HepG2 (cell line): ENCODE measurements around the gene ASTN2. TPM values are rescaled to one million over a fixed set of nuclear protein-coding genes. Genes with fewer than 3 reads are reported as not detected.

Experiments
- ATAC-seq: fragments of 200-7000 bp; cut with Tn5 transposase; 3 replicates; pipeline ENCODE4 v1.9.1; 2020; ENCODE audit warnings: mild to moderate bottlenecking, moderate library complexity
- BruUV-seq: library from RNA; stranded (reverse); fragments of 400-500 nt; replicated peaks from 2 replicates; lab custom pipeline; 2021; lab: Mats Ljungman, UMichigan
- CTCF ChIA-PET: fragments of 300-600 bp; formaldehyde crosslinking; extraction: SDS; loops from one replicate; lab custom pipeline; 2021; ENCODE audit warnings: low total read pairs, inconsistent platforms, low intra/inter-chr PET ratio; lab: Yijun Ruan, JAX
- POLR2A ChIA-PET: fragments of 350-600 bp; sonication (Branson Sonifier 250); formaldehyde crosslinking; loops from one replicate; lab custom pipeline; 2020; ENCODE audit warnings: antibody characterized with exemption, inconsistent platforms; lab: Yijun Ruan, JAX
- DNase-seq: peaks from one replicate; pipeline ENCODE4 v3.0.0-alpha.2; 2015; ENCODE audit warnings: low spot score
- FAIRE-seq: peaks from 3 replicates; lab custom pipeline; 2011; peaks lifted over from hg19 to GRCh38; lab: Jason Lieb, UNC
- H2AFZ ChIP-seq: one replicate; pipeline ENCODE4 v1.6.1; 2011; ENCODE audit warnings: low read length, inconsistent platforms
- H3K27ac ChIP-seq: fragments of 300-600 bp; 3 replicates; pipeline ENCODE4 v1.8.0; 2011; ENCODE audit warnings: mixed run types, mild to moderate bottlenecking, mixed read lengths, low read length, inconsistent platforms; ENCODE audit not compliant: insufficient read depth; ENCODE audit errors: extremely low read length
- H3K27me3 ChIP-seq, 2 experiments: fragments of 200-600 bp in 1 of 2; 2 replicates in 1 of 2; 3 replicates in 1 of 2; pipeline versions ENCODE4 v1.6.0 to v1.8.0; 2011; ENCODE audit warnings: low read length in 2 of 2, mild to moderate bottlenecking in 2 of 2, moderate library complexity in 2 of 2, inconsistent platforms in 1 of 2; ENCODE audit not compliant: insufficient read depth in 2 of 2, control insufficient read depth in 1 of 2
- H3K36me3 ChIP-seq, 2 experiments: fragments of 200-600 bp in 1 of 2; replicated peaks in 1 of 2; 2 replicates in 1 of 2; 3 replicates in 1 of 2; pipeline versions ENCODE4 v1.5.1 to v1.8.0; 2011; ENCODE audit warnings: low read length in 2 of 2, inconsistent platforms in 1 of 2; ENCODE audit not compliant: insufficient read depth in 2 of 2, control insufficient read depth in 1 of 2
- H3K4me1 ChIP-seq: 2 replicates; pipeline ENCODE4 v1.5.1; 2012; ENCODE audit warnings: low read length, inconsistent platforms; ENCODE audit not compliant: insufficient read depth
- H3K4me2 ChIP-seq: 2 replicates; pipeline ENCODE4 v1.6.0; 2011; ENCODE audit warnings: low read depth, low read length, inconsistent platforms
- H3K4me3 ChIP-seq, 3 experiments: fragments of 200-600 bp in 1 of 3; sonication (generic), shearing (Covaris generic) in 1 of 3; replicated peaks in 1 of 3; 2 replicates each; pipeline ENCODE4 v1.5.1; 2011 to 2016; ENCODE audit warnings: low read length in 3 of 3, inconsistent platforms in 2 of 3, low read depth in 2 of 3, mild to moderate bottlenecking in 2 of 3, control low read depth in 1 of 3, mixed read lengths in 1 of 3; ENCODE audit not compliant: insufficient read depth in 1 of 3
- H3K79me2 ChIP-seq: one replicate; pipeline ENCODE4 v1.6.1; 2011; ENCODE audit warnings: low read length, inconsistent platforms; ENCODE audit not compliant: insufficient read depth
- H3K9ac ChIP-seq: 2 replicates; pipeline ENCODE4 v1.6.0; 2011; ENCODE audit warnings: mild to moderate bottlenecking, low read depth, low read length, inconsistent platforms; ENCODE audit not compliant: insufficient read depth
- H3K9me3 ChIP-seq: 2 replicates; pipeline ENCODE4 v1.5.1; 2012; ENCODE audit warnings: mild to moderate bottlenecking, low read length
- H4K20me1 ChIP-seq: 2 replicates; pipeline ENCODE4 v1.6.0; 2011; ENCODE audit warnings: inconsistent platforms, mild to moderate bottlenecking, low read length, moderate library complexity; ENCODE audit not compliant: insufficient read depth
- ARHGAP35 ChIP-seq: sonication (generic); formaldehyde crosslinking; IDR thresholded peaks from 2 replicates; pipeline ENCODE4 v1.9.0; 2022; ENCODE audit warnings: mild to moderate bottlenecking, inconsistent platforms, moderate library complexity, missing genetic modification reagents, borderline replicate concordance
- BCL6 ChIP-seq: IDR thresholded peaks from 2 replicates; pipeline ENCODE4 v1.6.1; 2016; ENCODE audit warnings: missing genetic modification reagents, missing compliant biosample characterization
- JUNB ChIP-seq: sonication (generic); formaldehyde crosslinking; IDR thresholded peaks from 2 replicates; pipeline ENCODE4 v1.8.0; 2022; ENCODE audit warnings: missing genetic modification reagents, mild to moderate bottlenecking, borderline replicate concordance
- KAT2B ChIP-seq: fragments of 150-350 bp; IDR thresholded peaks from 2 replicates; pipeline ENCODE4 v1.6.1; 2014; ENCODE audit warnings: low read depth, low read length, borderline replicate concordance
- SP1 ChIP-seq, 2 experiments: fragments of 450-650 bp in 1 of 2; sonication (generic) in 1 of 2; formaldehyde crosslinking in 1 of 2; IDR thresholded peaks; 2 replicates each; pipeline versions ENCODE4 v1.4.0 to v1.6.1; 2016 to 2020; ENCODE audit warnings: missing genetic modification reagents in 1 of 2
- ZBTB34 ChIP-seq: sonication (generic); formaldehyde crosslinking; IDR thresholded peaks from 2 replicates; pipeline ENCODE4 v1.8.0; 2022; ENCODE audit warnings: mild to moderate bottlenecking, missing genetic modification reagents
- ZNF703 ChIP-seq: sonication (generic); formaldehyde crosslinking; IDR thresholded peaks from 2 replicates; pipeline ENCODE4 v1.5.1; 2020; ENCODE audit warnings: missing genetic modification reagents, mild to moderate bottlenecking, moderate library complexity, borderline replicate concordance
- WGBS: methylation state at CpG from one replicate; pipeline ENCODE4 v1.1.6; 2017; ENCODE audit warnings: low lambda C conversion rate; 5-methylcytosine and 5-hydroxymethylcytosine counted together
- in situ Hi-C: cut with HindIII; loops from 2 replicates; pipeline ENCODE4 v1.10.0; 2017; ENCODE audit warnings: low pct_unique_long_range_greater_than_20kb; ENCODE audit not compliant: extremely low pct_ligation_motif_present
- intact Hi-C: fragments of 100-400 bp; cut with micrococcal nuclease; formaldehyde crosslinking; loops from one replicate; pipeline ENCODE4 v1.10.0; 2022; ENCODE audit not compliant: unreplicated experiment
- polyA plus RNA-seq, 8 experiments: library from polyadenylated mRNA; depleted of rRNA in 3 of 8; stranded (reverse) in 7 of 8; unstranded in 1 of 8; fragments of >200 nt; fragmentation: Illumina TruSeq in 4 of 8; extraction: Trizol in 4 of 8; gene quantifications; 2 replicates each; pipeline versions ENCODE4 v1.2.1 to v1.2.3, GENCODE V29; 2011 to 2016; ENCODE audit warnings: low read depth in 4 of 8, missing spikeins in 1 of 8, mixed read lengths in 1 of 8; ENCODE audit not compliant: insufficient read depth in 1 of 8
- total RNA-seq, 5 experiments: library from RNA; depleted of rRNA; stranded (reverse); fragments of >200 nt; fragmentation: Illumina TruSeq; extraction: Trizol; gene quantifications; 2 replicates each; pipeline ENCODE4 v1.2.3, GENCODE V29; 2016; ENCODE audit warnings: low read depth in 1 of 5

ASTN2 gene
- total and polyA plus RNA-seq, 2 of the 13 experiments (the other 11 are each of a cell fraction or from before 2014, with no cell fraction given), result 5.2 to 13.5 TPM

- WGBS, result 0% methylated on average over 1 of the region's 1 CpG
- H3K4me1 ChIP-seq, result no peaks in the 10 kb centered on the region
- BruUV-seq, result no TSS peak
- H4K20me1 ChIP-seq, result no peaks in the 10 kb centered on the region
- H3K9ac ChIP-seq, result no peak overlapping the region
- H3K9me3 ChIP-seq, result peaks cover 9% of the 10 kb centered on the region; the same call in 1 of the 2 replicates
- H2AFZ ChIP-seq, result no peak overlapping the region
- ATAC-seq, result no peak
- H3K4me3 ChIP-seq, result no peak overlapping the region
- H3K36me3 ChIP-seq, result no peaks in the 10 kb centered on the region
- no peaks in the 10 kb centered on the region for H3K79me2 ChIP-seq
- no peak for FAIRE-seq
- H3K27me3 ChIP-seq, result no peaks in the 10 kb centered on the region
- POLR2A ChIA-PET, result no interaction called here
- intact Hi-C loops, result loop anchor here (5.0 kb wide), 1 partner anchor 152 kb away; no protein-coding TSS in a partner anchor
- no peak overlapping the region for H3K4me2 ChIP-seq
- TF ChIP-seq BCL6 (CRISPR knock-in tag) (no peak), ARHGAP35 (no peak), ZNF703 (CRISPR knock-in tag) (no peak), ZBTB34 (no peak), KAT2B (no peak), SP1 (IDR thresholded peaks at IDR 0.05) (no peak), SP1 (CRISPR knock-in tag; IDR thresholded peaks at IDR 0.05) (no peak), JUNB (CRISPR knock-in tag) (no peak)
- TF ChIP-seq, all 625 proteins: peak for 0
- in situ Hi-C loops, result no loop called here
- DNase-seq, result no peak
- CTCF ChIA-PET, result no interaction called here
- no peak overlapping the region for H3K27ac ChIP-seq
These were observed 514.9 kb downstream of the ASTN2 start for GRCh38 chr9:116900007-116900367.
